Endothelial cell of umbilical vein (primary cell): Measurements from ENCODE around the gene MARK3. TPM values are rescaled to one million over a fixed set of nuclear protein-coding genes. Genes with fewer than 3 reads are reported as not detected.

Experiments used
- BruUV-seq: library from RNA; stranded (reverse); fragments of 400-500 nt; replicated peaks from 2 replicates; lab custom pipeline; 2021; lab: Mats Ljungman, UMichigan
- CTCF ChIA-PET: fragments of 300-600, 350-600 bp; sonication (Branson Sonifier 250); formaldehyde crosslinking; loops from one replicate; lab custom pipeline; 2021; ENCODE audit warnings: antibody characterized with exemption, inconsistent platforms; lab: Charles Lee
- POLR2A ChIA-PET: fragments of 300-600, 350-600 bp; sonication (Branson Sonifier 250); formaldehyde crosslinking; loops from one replicate; lab custom pipeline; 2021; ENCODE audit warnings: antibody characterized with exemption, inconsistent platforms; lab: Charles Lee
- DNase-seq: peaks from one replicate; pipeline ENCODE4 v3.0.0-alpha.2; 2011; ENCODE audit warnings: low read depth, low spot score
- FAIRE-seq: peaks from 2 replicates; lab custom pipeline; 2011; peaks lifted over from hg19 to GRCh38; lab: Jason Lieb, UNC
- H2AFZ ChIP-seq: 2 replicates; pipeline ENCODE4 v1.6.0; 2012; ENCODE audit warnings: low read depth, low read length, control low read depth, inconsistent platforms
- H3K27ac ChIP-seq: 2 replicates; pipeline ENCODE4 v1.5.1; 2011; ENCODE audit warnings: low read depth, mild to moderate bottlenecking, control low read depth, low read length, moderate library complexity; ENCODE audit not compliant: insufficient read depth
- H3K27me3 ChIP-seq, 2 experiments: 2 replicates each; pipeline versions ENCODE4 v1.6.0 to v1.6.1; 2011; ENCODE audit warnings: low read length in 2 of 2, mixed read lengths in 1 of 2; ENCODE audit not compliant: control insufficient read depth in 2 of 2, insufficient read depth in 2 of 2
- H3K36me3 ChIP-seq, 2 experiments: 2 replicates in 1 of 2; 3 replicates in 1 of 2; pipeline ENCODE4 v1.5.1; 2011; ENCODE audit warnings: low read length in 2 of 2, mild to moderate bottlenecking in 1 of 2, moderate library complexity in 1 of 2; ENCODE audit not compliant: control insufficient read depth in 2 of 2, insufficient read depth in 2 of 2; ENCODE audit errors: extremely low read depth in 1 of 2
- H3K4me1 ChIP-seq: 3 replicates; pipeline ENCODE4 v1.5.1; 2011; ENCODE audit warnings: mild to moderate bottlenecking, low read length; ENCODE audit not compliant: control insufficient read depth, insufficient read depth; ENCODE audit errors: extremely low read depth
- H3K4me2 ChIP-seq: 2 replicates; pipeline ENCODE4 v1.6.1; 2011; ENCODE audit warnings: low read length, control low read depth, mixed read lengths; ENCODE audit not compliant: insufficient read depth
- H3K4me3 ChIP-seq, 3 experiments: fragments of 200-600 bp in 1 of 3; sonication (generic), shearing (Covaris generic) in 1 of 3; replicated peaks in 1 of 3; 2 replicates each; pipeline ENCODE4 v1.5.1; 2011 to 2016; ENCODE audit warnings: control low read depth in 3 of 3, low read length in 3 of 3, mild to moderate bottlenecking in 2 of 3, inconsistent platforms in 1 of 3, low read depth in 1 of 3, moderate library complexity in 1 of 3; ENCODE audit not compliant: insufficient read depth in 1 of 3
- H3K79me2 ChIP-seq: 2 replicates; pipeline ENCODE4 v1.6.0; 2012; ENCODE audit warnings: low read length, inconsistent platforms; ENCODE audit not compliant: control insufficient read depth, insufficient read depth
- H3K9ac ChIP-seq: replicated peaks from 2 replicates; pipeline ENCODE3; 2011; ENCODE audit warnings: low read length, control low read depth; ENCODE audit not compliant: insufficient read depth; ENCODE audit errors: extremely low read depth
- H3K9me1 ChIP-seq: replicated peaks from 3 replicates; pipeline ENCODE4 v1.6.0; 2011; ENCODE audit warnings: mild to moderate bottlenecking, low read length; ENCODE audit not compliant: control insufficient read depth, insufficient read depth; ENCODE audit errors: extremely low read depth
- H3K9me3 ChIP-seq: replicated peaks from 2 replicates; pipeline ENCODE4 v1.5.1; 2012; ENCODE audit warnings: low read length, inconsistent platforms; ENCODE audit not compliant: control insufficient read depth, insufficient read depth
- H4K20me1 ChIP-seq: replicated peaks from 2 replicates; pipeline ENCODE3; 2011; ENCODE audit warnings: mild to moderate bottlenecking, low read length; ENCODE audit not compliant: control insufficient read depth, insufficient read depth; ENCODE audit errors: extremely low read depth
- CTCF ChIP-seq, 2 donors: IDR thresholded peaks; 1 replicate in 1 of 2; 2 replicates in 1 of 2; pipeline ENCODE4 v1.5.1; 2011; ENCODE audit warnings: low read length in 2 of 2, mild to moderate bottlenecking in 2 of 2, moderate library complexity in 2 of 2, control low read depth in 1 of 2, inconsistent platforms in 1 of 2, low read depth in 1 of 2; ENCODE audit not compliant: insufficient read depth in 1 of 2; ENCODE audit errors: extremely low read depth in 1 of 2
- EZH2 ChIP-seq: IDR thresholded peaks from 2 replicates; pipeline ENCODE4 v1.6.1; 2012; ENCODE audit warnings: borderline replicate concordance, low read depth, mild to moderate bottlenecking, moderate library complexity, low read length, inconsistent platforms; ENCODE audit not compliant: severe bottlenecking
- GATA2 ChIP-seq: IDR thresholded peaks from 2 replicates; pipeline ENCODE4 v1.7.0; 2011; ENCODE audit warnings: low read depth, mild to moderate bottlenecking, moderate library complexity, mixed read lengths, low read length; ENCODE audit not compliant: insufficient read length, insufficient read depth
- JUN ChIP-seq: IDR thresholded peaks from 2 replicates; pipeline ENCODE4 v1.6.1; 2011; ENCODE audit warnings: borderline replicate concordance, low read depth; ENCODE audit not compliant: insufficient read length, insufficient read depth
- MAX ChIP-seq: IDR thresholded peaks from 2 replicates; pipeline ENCODE4 v1.6.1; 2011; ENCODE audit not compliant: insufficient read depth, insufficient read length
- MYC ChIP-seq: IDR thresholded peaks from one replicate; pipeline ENCODE4 v1.6.1; 2011; ENCODE audit warnings: mild to moderate bottlenecking, low read depth, low read length
- POLR2AphosphoS5 ChIP-seq: IDR thresholded peaks from 2 replicates; pipeline ENCODE4 v1.6.1; 2012; ENCODE audit warnings: low read depth, mild to moderate bottlenecking, control low read depth, low read length, moderate library complexity; ENCODE audit not compliant: insufficient read depth
- dilution Hi-C: fragments of 300-500 bp; cut with MboI; formaldehyde crosslinking; loops from one replicate; pipeline ENCODE4 v1.15.0; 2019; ENCODE audit warnings: low sequenced_read_pairs; ENCODE audit not compliant: extremely low pct_ligation_motif_present
- intact Hi-C: fragments of 100-400 bp; cut with micrococcal nuclease; formaldehyde crosslinking; loops from one replicate; pipeline ENCODE4 v1.10.0; 2022
- polyA plus RNA-seq, 4 experiments: library from polyadenylated mRNA; depleted of rRNA in 3 of 4; stranded (reverse) in 3 of 4; unstranded in 1 of 4; fragments of >200 nt; gene quantifications; 2 replicates each; pipeline versions ENCODE4 v1.2.1 to v1.2.3, GENCODE V29; 2011 to 2012; ENCODE audit warnings: missing spikeins in 1 of 4
- total RNA-seq: library from RNA; stranded (reverse); gene quantifications from 2 replicates; pipeline ENCODE4 v1.2.3, GENCODE V29; 2021

MARK3 gene
- total and polyA plus RNA-seq, 2 donors (not counting 3 experiments of a cell fraction or from before 2014, with no cell fraction given), result 46.6 to 96.1 TPM

- Histone ChIP-seq H3K4me3 (no peak overlapping the region), H3K4me2 (no peak overlapping the region), H3K4me1 (peaks cover 33% of the 10 kb centered on the region), H3K36me3 (no peaks in the 10 kb centered on the region), H3K9me1 (no peaks in the 10 kb centered on the region), H3K79me2 (peaks cover 96% of the 10 kb centered on the region), H2AFZ (no peak overlapping the region), H3K9ac (no peak overlapping the region), H3K27ac (no peak overlapping the region), H4K20me1 (peaks cover 31% of the 10 kb centered on the region), H3K27me3 (no peaks in the 10 kb centered on the region), H3K9me3 (no peaks in the 10 kb centered on the region)
- intact Hi-C loops (no loop called here), dilution Hi-C loops (no loop called here)
- DNase-seq (peak; percentile 21), FAIRE-seq (no peak)
- CTCF ChIA-PET, result no interaction called here
- TF ChIP-seq CTCF (IDR thresholded peaks at IDR 0.05; ENCODE audit: extremely low read depth in 1 of 2, insufficient read depth in 1 of 2, low read depth in 1 of 2, low read length in 2 of 2) (no peak), MYC (no peak), MAX (no peak)
- BruUV-seq, result no TSS peak
- POLR2A ChIA-PET, result no interaction called here
These were observed 10.0 kb downstream of the MARK3 start for GRCh38 chr14:103395244-103395643.

GRCh38 chr14:103396463-103396862 lies 11.2 kb downstream of the MARK3 start:
- CTCF ChIA-PET, result interaction anchor here (0.9 kb wide), 1 partner anchor 12 kb away, joined by 3 read pairs; the partner anchor contains the start of gene MARK3
- POLR2A ChIA-PET, result no interaction called here

More at GRCh38 chr14:103396463-103396862, 11.2 kb downstream of the MARK3 start:
- FAIRE-seq (no peak), DNase-seq (no peak)
- H3K9ac ChIP-seq, result no peak overlapping the region
- no peak overlapping the region for H2AFZ ChIP-seq
- dilution Hi-C loops (no loop called here), intact Hi-C loops (no loop called here)
- no peaks in the 10 kb centered on the region for H3K9me3 ChIP-seq
- TF ChIP-seq GATA2, result no peak
- no peak for TF ChIP-seq JUN
- TF ChIP-seq POLR2AphosphoS5, result no peak
- TF ChIP-seq EZH2, result no peak
- no peak for TF ChIP-seq MAX
- no peak for TF ChIP-seq CTCF (IDR thresholded peaks at IDR 0.05; ENCODE audit: extremely low read depth in 1 of 2, insufficient read depth in 1 of 2, low read depth in 1 of 2, low read length in 2 of 2)
- H3K4me2 ChIP-seq, result no peak overlapping the region
- H3K27me3 ChIP-seq, result no peaks in the 10 kb centered on the region
- peaks cover 31% of the 10 kb centered on the region for H4K20me1 ChIP-seq
- H3K4me3 ChIP-seq, result no peak overlapping the region
- H3K4me1 ChIP-seq, result peaks cover 39% of the 10 kb centered on the region
- peaks cover 97% of the 10 kb centered on the region for H3K79me2 ChIP-seq
- H3K9me1 ChIP-seq, result no peaks in the 10 kb centered on the region
- H3K27ac ChIP-seq, result no peak overlapping the region
- no peaks in the 10 kb centered on the region for H3K36me3 ChIP-seq
- BruUV-seq, result no TSS peak
